ENCODE results near the gene MED15. TPM values are rescaled to one million over a fixed set of nuclear protein-coding genes. Genes with fewer than 3 reads are reported as not detected.

The MED15 gene
- total and polyA plus RNA-seq, 2 of the 8 experiments (the other 6 are each of a cell fraction or from before 2014, with no cell fraction given), result 28.3 to 57.1 TPM

GRCh38 chr22:20558534-20558933, 51.1 kb downstream of the MED15 start (continued):
- TF ChIP-seq JUND (IDR thresholded peaks at IDR 0.05; ENCODE audit: low read length) (no peak), SIRT6 (IDR thresholded peaks at IDR 0.05; ENCODE audit: low read length) (no peak), SRF (IDR thresholded peaks at IDR 0.05; ENCODE audit: low read depth, low read length) (no peak), ATF2 (IDR thresholded peaks at IDR 0.05; ENCODE audit: low read length) (no peak), POLR2A (IDR thresholded peaks at IDR 0.05; ENCODE audit: control extremely low read depth in 1 of 2, low read depth in 2 of 2, low read length in 2 of 2) (no peak), KDM5A (IDR thresholded peaks at IDR 0.05; ENCODE audit: low read length) (no peak), SAP30 (IDR thresholded peaks at IDR 0.05; ENCODE audit: insufficient read depth, insufficient replicate concordance, low read length) (no peak), SP1 (IDR thresholded peaks at IDR 0.05; ENCODE audit: low read depth, low read length) (no peak), JUN (IDR thresholded peaks at IDR 0.05; ENCODE audit: low read depth, low read length) (no peak), POLR2AphosphoS5 (IDR thresholded peaks at IDR 0.05; ENCODE audit: low read depth, low read length) (no peak)

Data from H1 (cell line).